Left cardiac atrium (tissue), 4 donors: ENCODE data around the gene TGM3. TPM values are rescaled to one million over a fixed set of nuclear protein-coding genes. Genes with fewer than 3 reads are reported as not detected.

Experiments
- ATAC-seq, 2 donors: fragments of 200-7000 bp; cut with Tn5 transposase; one replicate each; pipeline ENCODE4 v1.9.1; 2020; ENCODE audit warnings: mild to moderate bottlenecking in 2 of 2, moderate library complexity in 2 of 2
- DNase-seq: peaks from one replicate; pipeline ENCODE4 v3.0.0-alpha.2; 2020
- intact Hi-C, 2 donors: fragments of 100-400 bp; cut with DNase I; formaldehyde crosslinking; loops; one replicate each; pipeline versions ENCODE4 v1.14.1 to v1.15.1; 2022 to 2023
- total RNA-seq, 2 donors: library from RNA; stranded (reverse); fragmentation: NEBNext Ultra II Directional; extraction: Animal tissue kit (Norgen Biotek cat#: 25700); gene quantifications; one replicate each; pipeline ENCODE4 v1.2.1, GENCODE V29; 2021
- donor health status: DM: no; HTN: yes; CAD: no.
- donor health status: DM: no; HTN: yes; CAD: no; lungs with severe emphysema.
- donor health status: DM: yes; HTN: yes; CAD: no.
- donor health status: Dilated cardiomyopathy.

The TGM3 gene
- total RNA-seq, 2 donors from 2014 or later: not detected

GRCh38 chr20:2363187-2363586 is 67.4 kb downstream of the TGM3 start:
- DNase-seq (no peak), ATAC-seq (no peak)
- intact Hi-C loops: no loop called here

DNA sequence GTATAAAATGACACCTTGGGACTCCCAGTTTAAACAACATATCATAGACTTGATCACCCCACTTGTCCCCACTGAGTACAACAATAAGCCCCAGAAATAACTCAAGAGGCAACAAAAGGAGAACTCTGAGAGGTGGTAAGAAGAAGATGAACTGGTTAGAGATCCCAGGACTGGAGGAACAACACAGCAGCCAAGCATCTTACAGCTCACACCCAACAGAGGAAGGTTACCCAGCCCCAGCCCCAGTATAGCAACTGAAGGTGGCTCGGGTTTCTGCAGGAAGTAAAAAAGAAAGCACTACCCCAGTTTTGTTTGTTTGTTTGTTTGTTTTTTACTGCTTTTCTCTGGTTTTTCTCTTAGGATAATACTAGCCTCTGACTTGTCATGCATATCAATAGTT is 67.8 kb downstream of the TGM3 start:
- intact Hi-C loops: no loop called here
- ATAC-seq: no peak
- DNase-seq: no peak

- intact Hi-C loops: no loop called here
- ATAC-seq (no peak), DNase-seq (no peak)
These were observed 68.2 kb downstream of the TGM3 start for GRCh38 chr20:2364044-2364443.

GRCh38 chr20:2365091-2365490 is 69.3 kb downstream of the TGM3 start:
- intact Hi-C loops: no loop called here
- ATAC-seq: no peak
- no peak for DNase-seq

DNA sequence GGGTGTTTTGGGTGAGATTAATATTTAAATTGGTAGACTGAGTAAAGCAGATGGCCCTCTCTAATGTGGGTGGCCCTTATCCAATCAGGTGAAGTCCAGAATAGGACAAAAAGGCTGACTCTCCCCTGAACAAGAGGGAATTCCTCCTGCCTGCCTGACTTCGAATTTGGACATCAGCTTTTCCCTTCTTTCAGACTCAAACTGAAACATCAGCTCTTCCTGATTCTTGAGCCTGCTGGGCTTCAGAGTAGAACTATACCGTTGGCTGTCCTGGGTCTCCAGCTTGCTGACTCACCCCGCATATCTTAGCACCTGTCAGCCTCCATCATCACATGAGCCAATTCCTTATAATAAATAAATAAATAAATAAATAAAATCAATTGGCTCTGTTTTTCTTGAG is 69.9 kb downstream of the TGM3 start:
- intact Hi-C loops: no loop called here
- DNase-seq: no peak
- ATAC-seq: no peak

GRCh38 chr20:2368621-2369020 is 72.8 kb downstream of the TGM3 start:
- no peak for ATAC-seq
- DNase-seq: no peak
- intact Hi-C loops: no loop called here

GRCh38 chr20:2373098-2373497 is 77.3 kb downstream of the TGM3 start:
- DNase-seq (no peak), ATAC-seq (no peak)
- intact Hi-C loops: no loop called here

DNA sequence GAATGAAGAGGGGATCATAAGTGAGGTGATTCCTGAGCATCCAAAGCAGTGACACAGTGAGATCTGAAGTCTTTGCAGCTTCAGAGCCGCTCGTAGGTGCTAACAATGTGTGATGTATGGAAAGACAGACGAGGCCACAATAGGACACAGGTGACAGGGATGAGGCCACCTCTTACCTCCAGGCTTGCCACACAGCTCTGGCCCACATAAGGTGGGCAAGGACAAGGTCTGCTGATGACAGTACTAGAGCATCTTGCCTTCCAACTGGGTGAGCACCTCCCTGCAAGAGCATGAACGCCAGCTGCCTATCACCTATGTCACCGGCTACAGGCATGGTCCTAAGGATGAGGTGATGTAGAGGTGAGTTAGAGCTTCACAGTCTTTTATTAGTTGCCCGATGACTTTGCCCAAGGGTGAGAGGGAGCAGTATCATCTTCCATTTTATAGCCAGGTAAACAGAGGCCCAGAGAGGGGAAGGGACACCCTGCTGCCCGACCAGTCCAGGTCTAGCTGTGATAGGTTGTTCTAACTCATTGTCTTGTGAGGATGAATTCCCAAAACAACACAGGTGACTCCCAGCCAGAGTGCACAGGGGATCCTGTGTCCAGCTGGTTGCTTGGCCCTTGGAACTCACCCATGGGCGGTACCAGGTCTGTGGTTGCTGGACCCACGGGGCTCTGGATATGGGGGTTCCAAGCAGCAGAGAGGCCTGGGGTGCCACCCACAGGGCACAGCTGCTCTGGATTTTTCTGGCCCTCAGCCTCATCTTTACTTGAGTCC is 78.7 kb downstream of the TGM3 start:
- intact Hi-C loops: no loop called here
- DNase-seq (no peak), ATAC-seq (no peak)

DNA sequence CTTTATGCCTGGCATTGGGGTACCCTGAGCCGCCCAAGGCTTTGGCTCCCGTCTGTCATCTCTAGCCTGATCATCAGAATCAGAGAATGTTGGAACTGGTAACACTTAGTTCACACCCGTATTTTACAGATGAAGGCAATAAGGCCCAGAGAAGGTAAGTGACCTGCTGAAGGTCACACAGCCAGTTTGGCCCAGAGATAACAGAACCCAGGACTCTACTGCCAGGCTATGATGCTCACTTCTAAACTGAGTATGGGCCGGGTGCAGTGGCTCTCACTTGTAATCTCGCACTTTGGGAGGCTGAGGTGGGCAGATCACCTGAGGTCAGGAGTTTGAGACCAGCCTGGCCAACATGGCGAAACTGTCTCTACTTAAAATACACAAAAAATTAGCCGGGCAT is 83.1 kb downstream of the TGM3 start:
- no peak for DNase-seq
- intact Hi-C loops: no loop called here
- no peak for ATAC-seq

DNA sequence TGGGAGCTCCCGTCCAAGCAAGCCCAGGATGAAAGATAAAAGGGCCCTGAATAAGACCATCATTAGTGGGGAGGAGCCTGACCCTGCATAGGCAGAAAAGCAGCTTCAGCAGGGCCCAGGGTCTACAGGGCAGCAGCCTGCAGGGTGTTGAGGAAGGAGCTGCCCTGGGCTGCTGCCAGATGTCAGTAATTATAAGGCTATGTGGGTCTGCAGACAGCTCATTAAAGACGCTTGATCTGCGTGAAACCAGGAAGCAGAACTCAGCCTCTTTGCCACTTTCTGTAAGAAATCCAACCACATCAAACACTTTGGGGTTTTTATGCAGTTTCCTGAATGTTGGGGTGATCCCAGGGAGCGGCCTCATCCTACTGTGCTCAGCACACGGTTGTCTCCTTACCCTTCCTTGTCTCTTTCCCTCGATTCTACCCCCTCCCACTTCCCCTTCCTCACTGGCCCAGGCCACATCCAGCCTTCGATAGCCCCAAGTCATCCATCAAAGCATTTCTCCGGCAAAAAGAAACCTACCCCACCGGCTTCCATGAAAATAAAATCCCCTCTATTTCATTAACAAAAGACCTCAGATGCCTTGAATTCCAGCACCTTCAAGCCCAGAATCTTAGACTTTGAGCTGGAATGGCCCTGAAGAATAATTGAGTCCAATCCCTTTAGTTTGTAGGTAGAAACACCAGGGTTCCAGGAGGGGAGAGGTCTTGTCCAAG is 83.9 kb downstream of the TGM3 start:
- no peak for ATAC-seq
- DNase-seq: no peak
- intact Hi-C loops: no loop called here

DNA sequence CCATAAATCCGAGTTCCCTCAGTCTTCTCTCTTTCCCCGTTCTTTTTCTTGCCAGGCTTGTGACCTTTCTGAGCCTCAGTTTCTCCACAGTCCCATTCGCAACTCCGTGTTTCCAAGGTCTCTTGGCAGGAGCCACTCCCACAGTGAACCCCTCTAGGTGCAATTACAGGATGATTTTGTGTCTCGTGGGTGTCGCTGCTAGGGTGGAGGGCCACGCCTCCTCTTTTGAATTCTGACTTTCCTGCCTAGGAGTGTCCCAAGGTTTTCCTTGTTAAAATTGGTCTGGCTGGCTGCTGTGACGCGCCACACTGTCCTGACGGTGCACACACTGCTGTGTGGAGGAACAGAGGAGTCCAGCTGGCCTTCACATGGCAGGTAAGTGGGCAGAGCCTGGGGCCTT is 84.8 kb downstream of the TGM3 start, which contains the start of gene TGM6:
TGM6 (plus strand) TSS at position 301 of the 400 bp plus-strand sequence; CDS start at position 369, 68 bp downstream.
- ATAC-seq (no peak), DNase-seq (no peak)
- intact Hi-C loops: no loop called here

GRCh38 chr20:2381303-2381702 is 85.5 kb downstream of the TGM3 start:
- no peak for ATAC-seq
- no peak for DNase-seq
- intact Hi-C loops: no loop called here

DNA sequence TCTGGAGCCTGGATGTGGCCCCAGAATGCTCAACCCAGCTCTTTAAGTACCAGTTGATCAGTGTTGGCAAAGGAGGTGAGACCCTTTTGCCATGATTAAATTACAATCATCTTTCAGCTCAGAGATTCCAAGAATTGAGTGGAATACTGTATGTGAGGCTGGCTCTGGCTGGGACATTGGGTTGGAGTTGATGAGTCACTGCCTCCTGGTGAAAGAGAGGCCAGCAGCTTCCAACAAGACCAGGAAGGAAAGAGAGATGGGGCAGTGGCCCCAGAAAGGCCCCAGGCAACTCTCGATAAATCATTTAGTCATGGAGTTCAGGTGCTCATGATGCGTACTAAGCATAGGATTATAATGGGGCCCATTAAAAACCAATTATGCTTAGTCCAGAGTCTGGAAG is 87.0 kb downstream of the TGM3 start:
- intact Hi-C loops: no loop called here
- DNase-seq (no peak), ATAC-seq (no peak)

- ATAC-seq (no peak), DNase-seq (no peak)
- intact Hi-C loops: no loop called here
These were observed 89.2 kb downstream of the TGM3 start for GRCh38 chr20:2385026-2385425.

- intact Hi-C loops: no loop called here
- ATAC-seq: no peak
These were observed 89.7 kb downstream of the TGM3 start for GRCh38 chr20:2385496-2385895.

GRCh38 chr20:2386516-2387179 is 90.8 kb downstream of the TGM3 start:
- DNase-seq: no peak
- no peak for ATAC-seq
- intact Hi-C loops: no loop called here

More at GRCh38 chr20:2385496-2385895, 89.7 kb downstream of the TGM3 start:
- no peak for DNase-seq

DNA sequence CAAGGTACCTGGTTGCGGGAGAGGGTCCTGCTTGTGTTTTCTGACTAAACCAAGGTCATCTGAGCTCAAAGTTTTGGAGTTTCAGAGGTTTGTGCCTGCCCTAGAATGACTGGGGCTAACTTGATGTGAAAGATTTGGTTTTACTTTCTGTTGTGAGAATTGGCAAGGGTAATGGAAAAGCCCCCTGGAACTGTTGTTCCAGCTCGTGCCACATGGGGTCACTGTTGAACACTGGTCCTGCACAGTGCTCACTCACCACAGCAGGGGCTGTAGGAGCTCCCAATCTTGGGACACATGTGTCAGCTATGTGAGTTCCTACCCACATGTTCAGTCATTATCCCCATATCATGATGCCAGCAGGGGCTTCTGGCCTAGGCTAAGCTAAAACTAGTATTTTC is 91.4 kb downstream of the TGM3 start:
- intact Hi-C loops: no loop called here
- DNase-seq (no peak), ATAC-seq (no peak)

GRCh38 chr20:2387580-2387979 is 91.8 kb downstream of the TGM3 start:
- DNase-seq (no peak), ATAC-seq (no peak)
- intact Hi-C loops: no loop called here
